Liver (tissue), 2 donors: ENCODE results near the gene PLCB4.

Source experiments
- HNF4A ChIP-seq, 2 donors: conservative IDR thresholded peaks; 2 replicates each; pipeline ENCODE4 v1.6.1; 2016; ENCODE audit warnings: antibody characterized with exemption in 2 of 2, mild to moderate bottlenecking in 2 of 2
- YY1 ChIP-seq: IDR thresholded peaks from 2 replicates; pipeline ENCODE4 v1.6.1; 2016; ENCODE audit warnings: antibody characterized with exemption, mild to moderate bottlenecking
- donor health status: healthy.

GRCh38 chr20:9488063-9488462 lies 419.2 kb downstream of the PLCB4 start:
- no peak for TF ChIP-seq HNF4A (conservative IDR thresholded peaks at IDR 0.05)
- no peak for TF ChIP-seq YY1
